GM23338 (cell line): ENCODE measurements around the gene SLC8A3. TPM values are rescaled to one million over a fixed set of nuclear protein-coding genes. Genes with fewer than 3 reads are reported as not detected.

Experiments used
- ATAC-seq: fragments of 200-7000 bp; cut with Tn5 transposase; 3 replicates; pipeline ENCODE4 v1.9.1; 2020
- DNase-seq: peaks from one replicate; pipeline ENCODE4 v3.0.0-alpha.2; 2015; ENCODE audit warnings: low spot score
- H2AFZ ChIP-seq: fragments of 200-600 bp; sonication (generic); 2 replicates; pipeline ENCODE4 v1.8.0; 2016; ENCODE audit warnings: antibody characterized with exemption, mild to moderate bottlenecking, moderate library complexity
- H3F3A ChIP-seq: fragments of 200-600 bp; sonication (generic); replicated peaks from 2 replicates; pipeline ENCODE4 v1.8.0; 2017; ENCODE audit warnings: antibody characterized with exemption, mixed run types, low read depth
- H3K27ac ChIP-seq: fragments of 200-600 bp; sonication (generic); 2 replicates; pipeline ENCODE4 v1.6.1; 2016; ENCODE audit warnings: low read depth
- H3K27me3 ChIP-seq: fragments of 200-600 bp; sonication (generic); 2 replicates; pipeline ENCODE4 v1.8.0; 2016; ENCODE audit warnings: mild to moderate bottlenecking, mixed run types, moderate library complexity; ENCODE audit not compliant: insufficient read depth
- H3K36me3 ChIP-seq: fragments of 200-600 bp; sonication (generic); 2 replicates; pipeline ENCODE4 v1.8.0; 2016; ENCODE audit warnings: mild to moderate bottlenecking; ENCODE audit not compliant: insufficient read depth
- H3K4me1 ChIP-seq: fragments of 200-600 bp; sonication (generic); 2 replicates; pipeline ENCODE4 v1.8.0; 2016; ENCODE audit warnings: mild to moderate bottlenecking, moderate library complexity; ENCODE audit not compliant: insufficient read depth
- H3K4me2 ChIP-seq: fragments of 200-600 bp; sonication (generic); 2 replicates; pipeline ENCODE4 v1.7.1; 2017; ENCODE audit warnings: mixed run types
- H3K4me3 ChIP-seq: fragments of 200-600 bp; sonication (generic); 2 replicates; pipeline ENCODE4 v1.6.1; 2016; ENCODE audit warnings: mixed run types
- H3K79me2 ChIP-seq: fragments of 200-600 bp; sonication (generic); replicated peaks from 2 replicates; pipeline ENCODE4 v1.8.0; 2017; ENCODE audit warnings: mild to moderate bottlenecking; ENCODE audit not compliant: insufficient read depth
- H3K9me2 ChIP-seq: fragments of 200-600 bp; sonication (generic); 2 replicates; pipeline ENCODE4 v1.8.0; 2017; ENCODE audit not compliant: insufficient read depth
- H4K20me1 ChIP-seq: fragments of 200-600 bp; sonication (generic); replicated peaks from 2 replicates; pipeline ENCODE4 v1.8.0; 2017; ENCODE audit warnings: mild to moderate bottlenecking; ENCODE audit not compliant: insufficient read depth
- H3K27ac Mint-ChIP-seq: 2 replicates; pipeline ENCODE4 v1.8.0; 2020; ENCODE audit warnings: inconsistent platforms, mild to moderate bottlenecking, moderate library complexity, mixed read lengths
- H3K27me3 Mint-ChIP-seq: 3 replicates; pipeline ENCODE4 v1.8.0; 2022; ENCODE audit warnings: low read depth, mild to moderate bottlenecking, moderate library complexity, mixed read lengths, inconsistent platforms; ENCODE audit not compliant: insufficient read depth, poor library complexity
- H3K36me3 Mint-ChIP-seq: 3 replicates; pipeline ENCODE4 v1.8.0; 2021; ENCODE audit warnings: low read depth, mild to moderate bottlenecking, inconsistent platforms, moderate library complexity, mixed read lengths
- H3K4me1 Mint-ChIP-seq: 3 replicates; pipeline ENCODE4 v1.8.0; 2020; ENCODE audit warnings: mild to moderate bottlenecking, inconsistent platforms, mixed read lengths
- H3K4me3 Mint-ChIP-seq: 3 replicates; pipeline ENCODE4 v1.8.0; 2021; ENCODE audit warnings: moderate library complexity, mild to moderate bottlenecking, inconsistent platforms, mixed read lengths
- H3K9me3 Mint-ChIP-seq: 3 replicates; pipeline ENCODE4 v1.8.0; 2020; ENCODE audit warnings: moderate library complexity, mild to moderate bottlenecking, inconsistent platforms, mixed read lengths
- CREB1 ChIP-seq: fragments of 250-450 bp; sonication (Bioruptor Pico); IDR thresholded peaks from 2 replicates; pipeline ENCODE4 v1.5.0; 2020; ENCODE audit warnings: low read depth, mild to moderate bottlenecking, moderate library complexity
- CTCF ChIP-seq, 2 experiments: fragments of 200-600 bp in 1 of 2; sonication (generic) in 1 of 2; conservative IDR thresholded peaks; 2 replicates each; pipeline versions ENCODE4 v1.5.1 to v1.6.1; 2016 to 2017; ENCODE audit warnings: antibody characterized with exemption in 2 of 2, low read depth in 2 of 2, mild to moderate bottlenecking in 2 of 2, moderate library complexity in 1 of 2
- ETS1 ChIP-seq: IDR thresholded peaks from 2 replicates; pipeline ENCODE4 v1.6.1; 2016; ENCODE audit warnings: antibody characterized with exemption
- EZH2 ChIP-seq: fragments of 200-600 bp; sonication (generic); IDR thresholded peaks from one replicate; pipeline ENCODE4 v1.8.0; 2017; ENCODE audit warnings: antibody characterized with exemption, mild to moderate bottlenecking, low read depth; ENCODE audit not compliant: unreplicated experiment
- EZH2phosphoT487 ChIP-seq: fragments of 200-600 bp; sonication (generic); IDR thresholded peaks from one replicate; pipeline ENCODE4 v1.8.1; 2018; ENCODE audit warnings: antibody characterized with exemption; ENCODE audit not compliant: unreplicated experiment
- JUNB ChIP-seq: IDR thresholded peaks from one replicate; pipeline ENCODE4 v1.6.1; 2016; ENCODE audit warnings: antibody characterized with exemption; ENCODE audit not compliant: unreplicated experiment
- NANOG ChIP-seq: IDR thresholded peaks from 2 replicates; pipeline ENCODE4 v1.6.1; 2016; ENCODE audit warnings: antibody characterized with exemption, borderline replicate concordance
- POLR2AphosphoS5 ChIP-seq: IDR thresholded peaks from 2 replicates; pipeline ENCODE4 v1.6.1; 2016; ENCODE audit warnings: antibody characterized with exemption, low read depth
- STAT1 ChIP-seq: IDR thresholded peaks from one replicate; pipeline ENCODE4 v1.6.1; 2016; ENCODE audit warnings: antibody characterized with exemption; ENCODE audit not compliant: unreplicated experiment
- ZNF114 ChIP-seq: fragments of 250-450 bp; sonication (Bioruptor Pico); IDR thresholded peaks from 2 replicates; pipeline ENCODE4 v1.5.0; 2020; ENCODE audit warnings: mild to moderate bottlenecking, moderate library complexity
- ZNF331 ChIP-seq: fragments of 250-450 bp; sonication (Bioruptor Pico); IDR thresholded peaks from 2 replicates; pipeline ENCODE4 v1.5.0; 2020; ENCODE audit warnings: low read depth, mild to moderate bottlenecking, moderate library complexity
- ZNF462 ChIP-seq: fragments of 250-450 bp; sonication (Bioruptor Pico); IDR thresholded peaks from 2 replicates; pipeline ENCODE4 v1.5.0; 2020; ENCODE audit warnings: mild to moderate bottlenecking, moderate library complexity
- polyA plus RNA-seq: library from polyadenylated mRNA; unstranded; fragments of >200 nt; fragmentation: Nextera tagmentation; extraction: Ambion mirVana; gene quantifications from 2 replicates; pipeline ENCODE4 v1.2.1, GENCODE V29; 2016
- total RNA-seq: library from RNA; depleted of rRNA; stranded (reverse); fragments of >200 nt; shearing (Covaris generic); gene quantifications from 2 replicates; pipeline ENCODE4 v1.2.3, GENCODE V29; 2014
- TF ChIP-seq, protein P1 (sequence below): IDR thresholded peaks from one replicate; pipeline ENCODE4 v1.6.1; 2018; ENCODE audit warnings: antibody characterized with exemption; ENCODE audit not compliant: unreplicated experiment

Gene SLC8A3
- total and polyA plus RNA-seq, 2 experiments from 2014 or later: 0.82 to 2.0 TPM

DNA sequence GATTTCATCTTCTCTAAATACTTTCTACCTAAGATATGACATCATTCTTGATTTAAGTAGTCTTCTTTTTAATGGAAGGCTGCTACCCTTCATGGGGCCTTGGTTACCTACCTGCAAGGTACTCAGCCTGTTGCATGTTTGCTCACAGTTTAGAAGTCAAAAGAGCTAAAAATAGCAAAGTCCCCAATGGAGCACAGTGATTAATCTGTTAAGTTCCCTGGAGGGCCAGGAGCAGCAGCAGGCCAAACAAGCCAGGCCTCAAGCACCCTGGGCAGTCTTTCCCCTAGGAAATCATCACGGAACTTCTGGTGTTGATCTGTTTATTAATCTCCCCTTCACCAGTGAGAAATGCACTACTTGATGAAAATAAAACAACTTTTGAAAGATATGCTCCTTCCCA lies 24.0 kb upstream of the SLC8A3 start:
- DNase-seq (no peak), ATAC-seq (peak; percentile 26; the same call in 1 of the 3 replicates)
- H3K27ac Mint-ChIP-seq: no peak overlapping the region
- no peaks in the 10 kb centered on the region for H4K20me1 ChIP-seq
- no peaks in the 10 kb centered on the region for H3F3A ChIP-seq
- no peaks in the 10 kb centered on the region for H3K4me1 Mint-ChIP-seq
- no peak overlapping the region for H3K27ac ChIP-seq
- no peaks in the 10 kb centered on the region for H3K36me3 Mint-ChIP-seq
- H3K4me3 Mint-ChIP-seq: no peak overlapping the region
- peaks cover 2% of the 10 kb centered on the region for H3K27me3 Mint-ChIP-seq
- no peaks in the 10 kb centered on the region for H3K79me2 ChIP-seq
- H3K4me1 ChIP-seq: no peaks in the 10 kb centered on the region
- no peaks in the 10 kb centered on the region for H3K9me3 Mint-ChIP-seq
- H2AFZ ChIP-seq: peak overlapping the region; percentile 19; the same call in 1 of the 2 replicates
- H3K4me2 ChIP-seq: no peak overlapping the region
- H3K9me2 ChIP-seq: 0 out of 2 replicates have a peak, but pooled peaks cover 3% of the 10 kb centered on the region
- TF ChIP-seq STAT1 (no peak), CREB1 (CRISPR knock-in tag) (no peak), ZNF331 (no peak), ZNF462 (CRISPR knock-in tag) (no peak), ZNF114 (CRISPR knock-in tag) (no peak), EZH2phosphoT487 (no peak), NANOG (no peak), EZH2 (no peak), ETS1 (no peak), POLR2AphosphoS5 (no peak), JUNB (no peak), CTCF (conservative IDR thresholded peaks at IDR 0.05; ENCODE audit: low read depth in 2 of 2) (no peak)
- TF ChIP-seq, protein P1, sequence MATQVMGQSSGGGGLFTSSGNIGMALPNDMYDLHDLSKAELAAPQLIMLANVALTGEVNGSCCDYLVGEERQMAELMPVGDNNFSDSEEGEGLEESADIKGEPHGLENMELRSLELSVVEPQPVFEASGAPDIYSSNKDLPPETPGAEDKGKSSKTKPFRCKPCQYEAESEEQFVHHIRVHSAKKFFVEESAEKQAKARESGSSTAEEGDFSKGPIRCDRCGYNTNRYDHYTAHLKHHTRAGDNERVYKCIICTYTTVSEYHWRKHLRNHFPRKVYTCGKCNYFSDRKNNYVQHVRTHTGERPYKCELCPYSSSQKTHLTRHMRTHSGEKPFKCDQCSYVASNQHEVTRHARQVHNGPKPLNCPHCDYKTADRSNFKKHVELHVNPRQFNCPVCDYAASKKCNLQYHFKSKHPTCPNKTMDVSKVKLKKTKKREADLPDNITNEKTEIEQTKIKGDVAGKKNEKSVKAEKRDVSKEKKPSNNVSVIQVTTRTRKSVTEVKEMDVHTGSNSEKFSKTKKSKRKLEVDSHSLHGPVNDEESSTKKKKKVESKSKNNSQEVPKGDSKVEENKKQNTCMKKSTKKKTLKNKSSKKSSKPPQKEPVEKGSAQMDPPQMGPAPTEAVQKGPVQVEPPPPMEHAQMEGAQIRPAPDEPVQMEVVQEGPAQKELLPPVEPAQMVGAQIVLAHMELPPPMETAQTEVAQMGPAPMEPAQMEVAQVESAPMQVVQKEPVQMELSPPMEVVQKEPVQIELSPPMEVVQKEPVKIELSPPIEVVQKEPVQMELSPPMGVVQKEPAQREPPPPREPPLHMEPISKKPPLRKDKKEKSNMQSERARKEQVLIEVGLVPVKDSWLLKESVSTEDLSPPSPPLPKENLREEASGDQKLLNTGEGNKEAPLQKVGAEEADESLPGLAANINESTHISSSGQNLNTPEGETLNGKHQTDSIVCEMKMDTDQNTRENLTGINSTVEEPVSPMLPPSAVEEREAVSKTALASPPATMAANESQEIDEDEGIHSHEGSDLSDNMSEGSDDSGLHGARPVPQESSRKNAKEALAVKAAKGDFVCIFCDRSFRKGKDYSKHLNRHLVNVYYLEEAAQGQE: no peak
- no peaks in the 10 kb centered on the region for H3K27me3 ChIP-seq
- H3K4me3 ChIP-seq: no peak overlapping the region
- H3K36me3 ChIP-seq: no peaks in the 10 kb centered on the region
